Heart right ventricle (tissue), 16 donors: ENCODE data around the gene SLC22A4. TPM values are rescaled to one million over a fixed set of nuclear protein-coding genes. Genes with fewer than 3 reads are reported as not detected.

Experiments used
- ATAC-seq, 8 donors: fragments of 200-7000 bp; cut with Tn5 transposase; one replicate each; pipeline ENCODE4 v1.9.1; 2020; ENCODE audit warnings: mild to moderate bottlenecking in 8 of 8, moderate library complexity in 8 of 8, moderate number of reproducible peaks in 1 of 8
- DNase-seq, 2 donors: peaks; one replicate each; pipeline ENCODE4 v3.0.0-alpha.2; 2020
- H3K27ac ChIP-seq, 10 donors: fragments of 200-600 bp; sonication (generic) in 2 of 10; one replicate each; pipeline versions ENCODE4 v1.5.0 to v1.8.0; 2020 to 2022; ENCODE audit warnings: mild to moderate bottlenecking in 3 of 10
- H3K27me3 ChIP-seq, 7 donors: fragments of 200-600 bp; one replicate each; pipeline ENCODE4 v1.8.0; 2021 to 2022; ENCODE audit warnings: mild to moderate bottlenecking in 2 of 7
- H3K36me3 ChIP-seq, 9 donors: fragments of 200-600 bp; sonication (generic) in 1 of 9; one replicate each; pipeline versions ENCODE4 v1.5.0 to v1.8.0; 2020 to 2022; ENCODE audit warnings: mild to moderate bottlenecking in 2 of 9
- H3K4me1 ChIP-seq, 9 donors: fragments of 200-600 bp; sonication (generic) in 1 of 9; one replicate each; pipeline versions ENCODE4 v1.5.0 to v1.8.0; 2020 to 2022; ENCODE audit warnings: mild to moderate bottlenecking in 4 of 9
- H3K4me3 ChIP-seq, 10 donors: fragments of 200-600 bp; sonication (generic) in 2 of 10; one replicate each; pipeline versions ENCODE4 v1.5.0 to v1.8.0; 2020 to 2022; ENCODE audit warnings: mild to moderate bottlenecking in 7 of 10, moderate library complexity in 2 of 10
- H3K9me3 ChIP-seq, 11 donors: fragments of 200-600 bp in 10 of 11; sonication (generic) in 2 of 11; one replicate each; pipeline versions ENCODE4 v1.5.0 to v1.8.0; 2013 to 2022; ENCODE audit warnings: mild to moderate bottlenecking in 2 of 11, control low read depth in 1 of 11, moderate library complexity in 1 of 11
- WGBS, 2 donors: extraction: QIAGEN DNeasy Blood & Tissue Kit; methylation state at CpG; one replicate each; pipeline ENCODE4 v1.1.7; 2013; ENCODE audit warnings: inconsistent platforms in 1 of 2; 5-methylcytosine and 5-hydroxymethylcytosine counted together
- intact Hi-C, 10 donors: fragments of 100-400 bp; cut with DNase I; formaldehyde crosslinking; loops; one replicate each; pipeline versions ENCODE4 v1.11.1 to v1.14.2; 2022
- polyA plus RNA-seq, 2 donors: library from polyadenylated mRNA; stranded (reverse); fragments of 200-250 nt; gene quantifications; one replicate each; pipeline ENCODE4 v1.2.3, GENCODE V29; 2013
- total RNA-seq, 10 donors: library from RNA; stranded (reverse); fragmentation: NEBNext Ultra II Directional in 3 of 10; extraction: Animal tissue kit (Norgen Biotek cat#: 25700) in 3 of 10; gene quantifications; one replicate each; pipeline versions ENCODE4 v1.2.1 to v1.2.4, GENCODE V29; 2021 to 2023
- TF ChIP-seq, protein P1 (sequence below), 9 donors: fragments of 200-600 bp; sonication (generic) in 2 of 9; IDR thresholded peaks; one replicate each; pipeline versions ENCODE4 v1.5.0 to v1.8.0; 2021 to 2022; ENCODE audit warnings: antibody characterized with exemption in 9 of 9, mild to moderate bottlenecking in 5 of 9, moderate library complexity in 1 of 9
- donor health status: Arrhythmogenic right ventricular cardiomyopathy.
- donor health status: ischemic (EF 13 %, LVEDD 7.1; RV severe dilation, severe dysfunction).
- donor health status: healthy with polysubstance abuse.
- donor health status: DM: no; HTN: yes; CAD: no.
- donor health status: DM: no; HTN: no; CAD: no.
- donor health status: ischemic (EF 25% LVEDD 6.9; RV normal size, moderate dysfunction).
- donor health status: ischemic (EF 25% LVEDD 5.7; RV mildly dilated, moderate dysfunction).
- donor health status: healthy.
- donor health status: DM: yes; HTN: yes; CAD: no.
- donor health status: Ischemic cardiomyopathy.
- donor health status: ischemic (EF 35%, LVEDD 5.7; RV mildly dilated, moderate dysfunction).
- donor health status: nonischemic (EF 11% LVEDD 7.7; RV severe dilation, severe dysfunction).
- donor health status: DM: yes; HTN: yes; CAD: no.
- donor health status: PGD.
- donor health status: ischemic (EF 29% LVEDD 5.4; RV normal size, mild dysfunction).
- donor health status: nonischemic (EF 23%, LVEDD 6.1; RV moderate dilation, normal function).

Gene SLC22A4
- total and polyA plus RNA-seq, 12 donors = 0.39 to 9.0 (median 2.1) TPM

- Histone ChIP-seq H3K36me3 (no peaks in the 10 kb centered on the region), H3K9me3 (no peaks in the 10 kb centered on the region), H3K4me1 (peaks cover 3 to 69% (median 34%) of the 10 kb centered on the region in 9 donors), H3K27ac (peak overlapping the region in 1 of 10 donors; percentile 92), H3K4me3 (no peak overlapping the region), H3K27me3 (no peaks in the 10 kb centered on the region)
- 76 to 80% methylated on average over 4 of the region's 4 CpGs for WGBS, 2 donors
- DNase-seq (no peak), ATAC-seq (no peak)
- intact Hi-C loops = loop anchor here in 3 of 10 donors (2.0 to 10.0 kb wide), 3 partner anchors 75 to 153 kb away; partner anchors contain the start of gene SLC22A4 (in 1 of the 3)
- TF ChIP-seq, protein P1, sequence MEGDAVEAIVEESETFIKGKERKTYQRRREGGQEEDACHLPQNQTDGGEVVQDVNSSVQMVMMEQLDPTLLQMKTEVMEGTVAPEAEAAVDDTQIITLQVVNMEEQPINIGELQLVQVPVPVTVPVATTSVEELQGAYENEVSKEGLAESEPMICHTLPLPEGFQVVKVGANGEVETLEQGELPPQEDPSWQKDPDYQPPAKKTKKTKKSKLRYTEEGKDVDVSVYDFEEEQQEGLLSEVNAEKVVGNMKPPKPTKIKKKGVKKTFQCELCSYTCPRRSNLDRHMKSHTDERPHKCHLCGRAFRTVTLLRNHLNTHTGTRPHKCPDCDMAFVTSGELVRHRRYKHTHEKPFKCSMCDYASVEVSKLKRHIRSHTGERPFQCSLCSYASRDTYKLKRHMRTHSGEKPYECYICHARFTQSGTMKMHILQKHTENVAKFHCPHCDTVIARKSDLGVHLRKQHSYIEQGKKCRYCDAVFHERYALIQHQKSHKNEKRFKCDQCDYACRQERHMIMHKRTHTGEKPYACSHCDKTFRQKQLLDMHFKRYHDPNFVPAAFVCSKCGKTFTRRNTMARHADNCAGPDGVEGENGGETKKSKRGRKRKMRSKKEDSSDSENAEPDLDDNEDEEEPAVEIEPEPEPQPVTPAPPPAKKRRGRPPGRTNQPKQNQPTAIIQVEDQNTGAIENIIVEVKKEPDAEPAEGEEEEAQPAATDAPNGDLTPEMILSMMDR (IDR thresholded peaks at IDR 0.05) = no peak
Measured at GRCh38 chr5:132368186-132368585, 74.0 kb downstream of the SLC22A4 start.

- DNase-seq (no peak), ATAC-seq (peak in 2 of 8 donors; percentile 1 to 6)
- Histone ChIP-seq H3K27me3 (no peaks in the 10 kb centered on the region), H3K9me3 (no peaks in the 10 kb centered on the region), H3K4me3 (peak overlapping the region; percentile 51 to 82 (median 72)), H3K27ac (peak overlapping the region; percentile 70 to 92 (median 90)), H3K36me3 (no peaks in the 10 kb centered on the region), H3K4me1 (peaks cover 3 to 61% (median 25%) of the 10 kb centered on the region in 9 donors)
- intact Hi-C loops = loop anchor here in 3 of 10 donors (2.0 to 10.0 kb wide), 3 partner anchors 76 to 154 kb away; partner anchors contain the start of gene SLC22A4 (in 1 of the 3)
- TF ChIP-seq, protein P1 (IDR thresholded peaks at IDR 0.05) = no peak
- 7 to 18% methylated on average over 9 of the region's 9 CpGs for WGBS, 2 donors
Measured at GRCh38 chr5:132369007-132369473, 74.8 kb downstream of the SLC22A4 start.

GRCh38 chr5:132369474-132370180, 75.4 kb downstream of the SLC22A4 start, which contains the start of gene SLC22A5:
SLC22A5 (plus strand) TSS chr5:132369710; CDS start chr5:132369973, 263 bp downstream.
- ATAC-seq (peak; percentile 81 to 87 (median 86)), DNase-seq (peak in 1 of 2 donors; percentile 73)
- 0 to 2% methylated on average over 79 to 83 of the region's 83 CpGs for WGBS, 2 donors
- no peaks in the 10 kb centered on the region for H3K9me3 ChIP-seq
- H3K4me1 ChIP-seq = peaks cover 3 to 55% (median 21%) of the 10 kb centered on the region in 9 donors
- intact Hi-C loops = loop anchor here in 8 of 10 donors (2.0 to 10.0 kb wide), 6 partner anchors 77 to 455 kb away; partner anchors contain the start of gene SLC22A4 (in 3 of the 8)
- H3K4me3 ChIP-seq = peak within 1 kb of the TSS; percentile 51 to 82 (median 72)
- H3K36me3 ChIP-seq = no peaks in the 10 kb centered on the region
- TF ChIP-seq, protein P1 (IDR thresholded peaks at IDR 0.05) = no peak
- no peaks in the 10 kb centered on the region for H3K27me3 ChIP-seq
- peak within 1 kb of the TSS; percentile 70 to 92 (median 90) for H3K27ac ChIP-seq

- no peaks in the 10 kb centered on the region for H3K36me3 ChIP-seq
- intact Hi-C loops = loop anchor here in 6 of 10 donors (5.0 to 10.0 kb wide), 4 partner anchors 78 to 454 kb away; partner anchors contain the start of gene SLC22A4 (in 2 of the 6)
- WGBS, 2 donors = 22 to 23% methylated on average over 31 to 34 of the region's 34 CpGs
- H3K27me3 ChIP-seq = no peaks in the 10 kb centered on the region
- H3K9me3 ChIP-seq = no peaks in the 10 kb centered on the region
- peak overlapping the region; percentile 70 to 92 (median 90) for H3K27ac ChIP-seq
- DNase-seq (no peak), ATAC-seq (peak in 6 of 8 donors; percentile 2 to 45 (median 19))
- peak overlapping the region; percentile 51 to 82 (median 72) for H3K4me3 ChIP-seq
- peaks cover 3 to 47% (median 19%) of the 10 kb centered on the region in 9 donors for H3K4me1 ChIP-seq
- TF ChIP-seq, protein P1 (IDR thresholded peaks at IDR 0.05) = no peak
Measured at GRCh38 chr5:132370181-132370970, 76.2 kb downstream of the SLC22A4 start.
